Lung (tissue), 12 donors: ENCODE results near the gene CNTN5. TPM values are rescaled to one million over a fixed set of nuclear protein-coding genes. Genes with fewer than 3 reads are reported as not detected.
A peak's percentile ranks its signal among the peaks of the same experiment; 100 is the strongest.

Experiments used
- ATAC-seq: fragments of 200-7000 bp; cut with Tn5 transposase; one replicate; pipeline ENCODE4 v1.9.1; 2020; ENCODE audit warnings: moderate number of reproducible peaks; ENCODE audit not compliant: insufficient read depth, low FRiP score
- DNase-seq, 3 donors: peaks; one replicate each; pipeline ENCODE4 v3.0.0-alpha.2; 2013 to 2017
- H3K27ac ChIP-seq, 2 donors: one replicate each; pipeline ENCODE4 v1.5.1; 2013; ENCODE audit warnings: mild to moderate bottlenecking in 2 of 2, moderate library complexity in 2 of 2, control low read depth in 1 of 2, inconsistent platforms in 1 of 2, low read depth in 1 of 2, low read length in 1 of 2
- H3K27me3 ChIP-seq, 3 donors: one replicate each; pipeline ENCODE4 v1.5.1; 2013; ENCODE audit warnings: low read length in 2 of 3; ENCODE audit not compliant: control insufficient read depth in 3 of 3, insufficient read depth in 3 of 3
- H3K36me3 ChIP-seq, 4 donors: one replicate each; pipeline ENCODE4 v1.5.1; 2013; ENCODE audit warnings: low read length in 4 of 4, mild to moderate bottlenecking in 1 of 4, moderate library complexity in 1 of 4; ENCODE audit not compliant: control insufficient read depth in 4 of 4, insufficient read depth in 4 of 4
- H3K4me1 ChIP-seq, 5 donors: one replicate each; pipeline ENCODE4 v1.5.1; 2013; ENCODE audit warnings: low read length in 5 of 5, mild to moderate bottlenecking in 2 of 5, moderate library complexity in 1 of 5; ENCODE audit not compliant: control insufficient read depth in 5 of 5, insufficient read depth in 5 of 5
- H3K4me3 ChIP-seq: one replicate; pipeline ENCODE4 v1.5.1; 2013; ENCODE audit warnings: mild to moderate bottlenecking, control low read depth, moderate library complexity
- H3K9ac ChIP-seq, 2 donors: one replicate each; pipeline ENCODE4 v1.5.1; 2013; ENCODE audit warnings: low read length in 2 of 2, control low read depth in 1 of 2; ENCODE audit not compliant: insufficient read depth in 1 of 2
- H3K9me3 ChIP-seq, 4 donors: one replicate each; pipeline ENCODE4 v1.5.1; 2013; ENCODE audit warnings: low read length in 3 of 4, mild to moderate bottlenecking in 1 of 4, moderate library complexity in 1 of 4; ENCODE audit not compliant: control insufficient read depth in 4 of 4, insufficient read depth in 3 of 4
- WGBS, 2 donors: extraction: QIAGEN DNeasy Blood & Tissue Kit; methylation state at CpG; one replicate each; pipeline ENCODE4 v1.1.7; 2013; 5-methylcytosine and 5-hydroxymethylcytosine counted together
- polyA plus RNA-seq, 2 donors: library from polyadenylated mRNA; stranded (reverse); fragments of 200-250 nt; gene quantifications; one replicate each; pipeline ENCODE4 v1.2.1, GENCODE V29; 2013
- total RNA-seq, 2 donors: library from RNA; depleted of rRNA in 1 of 2; stranded (reverse); fragments of >200 nt in 1 of 2; gene quantifications; one replicate each; pipeline ENCODE4 v1.2.1, GENCODE V29; 2014 to 2021
- TF ChIP-seq, protein P1 (sequence below): IDR thresholded peaks from 2 replicates; pipeline ENCODE4 v1.5.1; 2012; ENCODE audit warnings: mild to moderate bottlenecking; ENCODE audit errors: control extremely low read depth, extremely low read depth
- donor health status: control.
- donor health status: control.
- donor health status: Bipolar disorder and iron deficiency.
- donor health status: healthy.
- donor health status: DM: yes; HTN: yes; CAD: no.

CNTN5 gene
- total and polyA plus RNA-seq, 4 donors = 0.10 to 0.80 (median 0.44) TPM

DNA sequence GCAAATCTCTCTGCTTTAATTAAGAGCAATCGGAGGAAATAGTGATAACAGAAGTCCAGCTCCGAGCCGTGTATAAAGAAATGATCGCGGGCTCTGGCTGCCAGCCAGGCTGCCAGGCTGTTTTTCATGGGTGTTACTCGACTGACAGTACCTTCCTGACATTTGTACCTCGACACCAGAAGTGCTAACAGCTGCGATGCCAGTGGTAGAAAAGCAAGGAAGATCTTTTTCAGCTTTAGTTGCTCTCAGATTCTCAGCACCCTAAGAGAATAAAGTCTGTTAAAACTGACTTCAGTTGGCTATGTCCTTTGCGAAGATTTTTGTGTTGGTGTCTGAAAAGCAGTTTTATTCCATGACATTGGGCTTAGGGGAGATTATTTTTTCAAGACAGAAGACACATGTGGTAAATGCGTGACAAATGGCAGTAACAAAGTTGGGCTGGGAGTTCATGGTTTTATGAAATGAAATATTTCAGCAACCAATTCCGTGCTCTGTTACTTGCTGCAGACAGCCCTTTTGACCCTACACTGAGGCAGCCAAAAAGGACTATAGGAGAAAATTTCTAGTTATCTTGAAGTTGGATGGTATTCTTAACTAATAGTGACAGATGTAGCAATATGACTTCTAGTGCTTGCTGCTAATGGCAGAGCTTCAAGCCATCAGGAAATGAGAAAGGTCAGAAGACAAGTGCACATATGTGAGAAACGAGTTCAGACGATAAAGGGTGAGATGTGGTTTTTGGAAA is 296.2 kb downstream of the CNTN5 start:
- ATAC-seq = no peak
- WGBS, 2 donors = 40 to 55% methylated on average over 13 of the region's 13 CpGs
- peak; percentile 3 to 18 (median 14) for DNase-seq

DNA sequence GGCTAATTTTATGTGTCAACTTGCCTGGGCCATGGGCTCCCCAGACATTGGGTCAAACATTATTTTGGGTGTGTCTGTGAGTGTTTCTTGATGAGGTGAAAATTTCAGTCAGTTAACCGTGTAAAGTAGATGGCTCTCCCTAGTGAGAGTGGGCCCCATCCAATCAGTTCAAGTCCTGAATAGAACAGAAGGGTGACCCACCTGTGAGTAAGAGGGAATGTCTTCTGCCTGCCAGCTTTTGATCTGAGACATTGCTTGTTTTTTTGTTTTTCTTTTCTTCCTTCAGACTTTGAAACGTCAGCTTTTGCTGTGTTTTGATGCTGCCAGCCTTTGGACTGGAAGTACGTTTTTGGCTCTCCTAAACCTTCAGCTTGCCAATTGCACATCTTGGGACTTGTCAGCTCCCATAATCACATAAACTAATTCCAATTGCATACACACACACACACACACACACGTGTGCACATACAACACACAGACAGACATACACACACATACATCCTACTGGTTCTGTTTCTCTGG is 300.1 kb downstream of the CNTN5 start:
- H3K27me3 ChIP-seq = no peaks in the 10 kb centered on the region
- no peak for ATAC-seq
- H3K4me1 ChIP-seq = peaks cover 0 to 4% (median 0%) of the 10 kb centered on the region in 5 donors
- peak in 1 of 3 donors; percentile 1 for DNase-seq
- 71 to 72% methylated on average over 4 of the region's 4 CpGs for WGBS, 2 donors
- no peaks in the 10 kb centered on the region for H3K9me3 ChIP-seq
- TF ChIP-seq, protein P1, sequence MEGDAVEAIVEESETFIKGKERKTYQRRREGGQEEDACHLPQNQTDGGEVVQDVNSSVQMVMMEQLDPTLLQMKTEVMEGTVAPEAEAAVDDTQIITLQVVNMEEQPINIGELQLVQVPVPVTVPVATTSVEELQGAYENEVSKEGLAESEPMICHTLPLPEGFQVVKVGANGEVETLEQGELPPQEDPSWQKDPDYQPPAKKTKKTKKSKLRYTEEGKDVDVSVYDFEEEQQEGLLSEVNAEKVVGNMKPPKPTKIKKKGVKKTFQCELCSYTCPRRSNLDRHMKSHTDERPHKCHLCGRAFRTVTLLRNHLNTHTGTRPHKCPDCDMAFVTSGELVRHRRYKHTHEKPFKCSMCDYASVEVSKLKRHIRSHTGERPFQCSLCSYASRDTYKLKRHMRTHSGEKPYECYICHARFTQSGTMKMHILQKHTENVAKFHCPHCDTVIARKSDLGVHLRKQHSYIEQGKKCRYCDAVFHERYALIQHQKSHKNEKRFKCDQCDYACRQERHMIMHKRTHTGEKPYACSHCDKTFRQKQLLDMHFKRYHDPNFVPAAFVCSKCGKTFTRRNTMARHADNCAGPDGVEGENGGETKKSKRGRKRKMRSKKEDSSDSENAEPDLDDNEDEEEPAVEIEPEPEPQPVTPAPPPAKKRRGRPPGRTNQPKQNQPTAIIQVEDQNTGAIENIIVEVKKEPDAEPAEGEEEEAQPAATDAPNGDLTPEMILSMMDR = no peak
- no peaks in the 10 kb centered on the region for H3K36me3 ChIP-seq
- H3K4me3 ChIP-seq = no peak overlapping the region
- H3K9ac ChIP-seq = no peak overlapping the region
- no peak overlapping the region for H3K27ac ChIP-seq

More for the DNA sequence above, 296.2 kb downstream of the CNTN5 start:
- H3K36me3 ChIP-seq = no peaks in the 10 kb centered on the region
- H3K27ac ChIP-seq = no peak overlapping the region
- H3K4me3 ChIP-seq = no peak overlapping the region
- peaks cover 0 to 4% (median 0%) of the 10 kb centered on the region in 5 donors for H3K4me1 ChIP-seq
- TF ChIP-seq, protein P1 = no peak
- H3K27me3 ChIP-seq = no peaks in the 10 kb centered on the region
- no peaks in the 10 kb centered on the region for H3K9me3 ChIP-seq
- no peak overlapping the region for H3K9ac ChIP-seq

DNA sequence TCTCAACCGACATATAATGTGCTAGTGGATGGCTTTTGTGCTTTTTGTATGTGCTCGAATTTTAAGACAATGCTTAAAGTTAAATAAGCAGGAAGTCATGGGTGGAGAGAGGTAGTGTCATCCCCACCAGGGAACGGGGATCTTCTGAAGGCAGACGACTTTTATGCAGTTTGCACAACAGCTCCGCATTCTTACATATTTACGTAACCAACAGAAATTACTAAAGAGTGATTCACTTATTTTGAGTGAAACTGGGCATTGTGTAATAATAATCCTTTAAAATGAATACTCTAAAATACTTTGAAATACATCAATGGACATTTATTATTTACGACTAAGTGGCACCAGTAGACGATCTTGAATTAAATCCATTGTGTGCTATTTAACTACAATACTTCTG is 305.1 kb downstream of the CNTN5 start:
- no peaks in the 10 kb centered on the region for H3K9me3 ChIP-seq
- TF ChIP-seq, protein P1 = no peak
- 64 to 74% methylated on average over 8 of the region's 8 CpGs for WGBS, 2 donors
- no peak overlapping the region for H3K27ac ChIP-seq
- no peaks in the 10 kb centered on the region for H3K36me3 ChIP-seq
- no peaks in the 10 kb centered on the region for H3K27me3 ChIP-seq
- no peak overlapping the region for H3K4me3 ChIP-seq
- H3K9ac ChIP-seq = no peak overlapping the region
- ATAC-seq = no peak
- H3K4me1 ChIP-seq = no peaks in the 10 kb centered on the region
- no peak for DNase-seq
